GM06990 (cell line): Measurements from ENCODE around the gene GLRX2.

Experiments used
- DNase-seq: peaks from one replicate; pipeline ENCODE4 v3.0.0-alpha.2; 2011; ENCODE audit not compliant: insufficient read length; ENCODE audit errors: extremely low read depth
- H3K27me3 ChIP-seq: replicated peaks from 2 replicates; pipeline ENCODE4 v1.6.0; 2011; ENCODE audit warnings: low read length; ENCODE audit not compliant: control insufficient read depth, insufficient read depth
- H3K36me3 ChIP-seq: 2 replicates; pipeline ENCODE4 v1.5.1; 2011; ENCODE audit warnings: low read length; ENCODE audit not compliant: control insufficient read depth, insufficient read depth
- H3K4me3 ChIP-seq: replicated peaks from 2 replicates; pipeline ENCODE4 v1.5.1; 2011; ENCODE audit warnings: low read depth, mild to moderate bottlenecking, control low read depth, low read length
- TF ChIP-seq, protein P1 (sequence below): IDR thresholded peaks from 2 replicates; pipeline ENCODE4 v1.5.1; 2011; ENCODE audit warnings: low read length, control low read depth, mild to moderate bottlenecking, inconsistent platforms; ENCODE audit not compliant: insufficient read depth, poor library complexity, severe bottlenecking

Gene GLRX2

DNA sequence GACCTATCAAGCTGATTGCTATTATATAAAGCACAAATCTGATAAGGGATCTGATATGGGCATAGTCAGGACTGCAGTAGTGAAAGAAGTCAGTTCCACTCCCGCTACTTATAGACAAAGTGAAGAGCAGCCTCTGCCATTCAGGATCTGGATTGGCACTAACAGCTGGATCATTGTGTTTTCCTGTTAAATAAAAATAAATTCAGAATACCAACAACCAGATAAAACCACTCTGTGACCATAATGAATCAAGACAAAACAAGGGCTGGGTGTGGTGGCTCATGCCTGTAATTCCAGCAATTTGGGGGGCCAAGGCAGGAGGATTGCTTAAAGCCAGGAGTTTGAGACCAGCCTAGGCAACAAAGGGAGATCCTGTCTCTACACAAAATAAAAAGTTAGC lies 5.0 kb upstream of the GLRX2 start:
- TF ChIP-seq, protein P1, sequence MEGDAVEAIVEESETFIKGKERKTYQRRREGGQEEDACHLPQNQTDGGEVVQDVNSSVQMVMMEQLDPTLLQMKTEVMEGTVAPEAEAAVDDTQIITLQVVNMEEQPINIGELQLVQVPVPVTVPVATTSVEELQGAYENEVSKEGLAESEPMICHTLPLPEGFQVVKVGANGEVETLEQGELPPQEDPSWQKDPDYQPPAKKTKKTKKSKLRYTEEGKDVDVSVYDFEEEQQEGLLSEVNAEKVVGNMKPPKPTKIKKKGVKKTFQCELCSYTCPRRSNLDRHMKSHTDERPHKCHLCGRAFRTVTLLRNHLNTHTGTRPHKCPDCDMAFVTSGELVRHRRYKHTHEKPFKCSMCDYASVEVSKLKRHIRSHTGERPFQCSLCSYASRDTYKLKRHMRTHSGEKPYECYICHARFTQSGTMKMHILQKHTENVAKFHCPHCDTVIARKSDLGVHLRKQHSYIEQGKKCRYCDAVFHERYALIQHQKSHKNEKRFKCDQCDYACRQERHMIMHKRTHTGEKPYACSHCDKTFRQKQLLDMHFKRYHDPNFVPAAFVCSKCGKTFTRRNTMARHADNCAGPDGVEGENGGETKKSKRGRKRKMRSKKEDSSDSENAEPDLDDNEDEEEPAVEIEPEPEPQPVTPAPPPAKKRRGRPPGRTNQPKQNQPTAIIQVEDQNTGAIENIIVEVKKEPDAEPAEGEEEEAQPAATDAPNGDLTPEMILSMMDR, result no peak
- Histone ChIP-seq H3K4me3 (no peak overlapping the region), H3K36me3 (no peaks in the 10 kb centered on the region), H3K27me3 (no peaks in the 10 kb centered on the region)
- DNase-seq, result no peak

DNA sequence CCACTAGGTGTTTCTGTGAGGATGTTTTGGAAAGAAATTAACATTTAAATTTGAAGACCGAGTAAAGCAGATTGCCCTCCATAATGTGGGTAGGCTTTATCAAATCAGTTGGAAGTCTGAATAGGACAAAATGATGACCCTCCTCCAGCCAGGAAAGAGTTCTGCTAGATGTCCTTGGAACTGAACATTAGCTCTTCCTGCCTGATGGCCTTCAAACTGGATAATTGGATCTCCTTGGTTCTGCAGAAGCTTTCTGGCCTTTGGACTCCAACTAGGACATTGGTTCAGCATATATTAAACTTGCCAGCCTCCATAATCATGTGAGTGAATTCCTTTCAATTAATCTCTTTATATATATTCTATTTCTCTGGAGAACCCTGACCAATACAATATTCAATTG lies 4.4 kb upstream of the GLRX2 start:
- H3K4me3 ChIP-seq, result no peak overlapping the region
- H3K27me3 ChIP-seq, result no peaks in the 10 kb centered on the region
- no peaks in the 10 kb centered on the region for H3K36me3 ChIP-seq
- no peak for DNase-seq
- TF ChIP-seq, protein P1, result no peak

DNA sequence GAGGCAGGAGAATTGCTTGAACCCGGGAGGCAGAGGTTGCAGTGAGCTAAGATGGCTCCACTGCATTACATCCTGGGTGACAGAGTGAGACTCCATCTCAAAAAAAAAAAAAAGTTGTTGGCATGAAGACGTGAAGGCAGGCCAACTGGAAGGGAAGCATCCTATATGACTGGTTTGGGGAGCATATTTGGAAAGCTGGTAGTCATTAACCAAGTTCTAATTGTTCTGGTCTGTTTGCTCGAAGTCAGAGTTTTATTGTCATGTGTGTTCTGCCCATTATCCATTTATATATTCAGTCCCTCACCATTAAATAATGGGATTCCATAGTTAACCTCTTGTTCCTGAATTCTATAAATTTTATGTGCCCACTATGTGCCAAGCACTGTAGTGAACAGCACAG lies 3.3 kb upstream of the GLRX2 start:
- DNase-seq, result no peak
- TF ChIP-seq, protein P1, result no peak
- no peaks in the 10 kb centered on the region for H3K27me3 ChIP-seq
- H3K4me3 ChIP-seq, result no peak overlapping the region
- no peaks in the 10 kb centered on the region for H3K36me3 ChIP-seq

DNA sequence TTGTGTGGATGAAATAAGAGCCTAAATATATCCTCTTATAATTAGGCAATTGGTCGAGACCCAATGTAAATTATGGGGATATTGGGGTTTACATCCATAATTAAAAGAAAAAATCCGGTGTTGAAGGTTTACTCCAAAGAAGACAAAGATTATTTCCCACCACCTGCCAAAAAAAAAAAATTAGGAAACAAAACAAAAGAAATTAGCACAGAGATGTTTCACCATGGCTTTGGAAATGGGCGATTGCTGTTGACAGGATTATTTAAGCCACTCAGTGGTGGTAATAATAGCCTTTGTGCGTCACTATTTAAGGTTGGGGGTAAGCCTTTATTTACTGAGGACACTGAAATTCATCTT lies 585 bp upstream of the GLRX2 start:
- DNase-seq, result no peak
- TF ChIP-seq, protein P1, result no peak
- H3K36me3 ChIP-seq, result no peaks in the 10 kb centered on the region

DNA sequence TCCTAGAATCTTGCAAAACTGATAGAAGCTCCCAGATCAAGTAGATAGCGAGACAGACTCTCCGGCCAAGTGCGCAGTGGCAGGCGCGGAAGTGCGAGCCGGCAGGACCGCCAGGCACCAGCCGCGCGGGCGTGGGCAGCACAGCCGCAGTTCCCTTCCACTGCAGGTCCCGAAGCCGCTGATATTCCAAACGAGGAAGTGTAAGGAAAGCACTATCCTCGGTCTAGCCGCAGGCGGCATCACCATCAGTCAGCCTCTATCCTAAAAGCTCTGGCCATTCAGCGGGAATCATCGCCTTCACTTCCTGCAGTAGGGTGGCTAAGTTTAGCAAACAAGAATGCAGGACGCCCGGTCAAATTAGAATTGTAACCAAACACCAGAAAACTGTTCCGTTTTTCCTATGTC lies 710 bp downstream of the GLRX2 start:
- Histone ChIP-seq H3K4me3 (peak overlapping the region; percentile 83), H3K27me3 (no peaks in the 10 kb centered on the region), H3K36me3 (no peaks in the 10 kb centered on the region)
- TF ChIP-seq, protein P1, result no peak
- peak; percentile 48 for DNase-seq

More for the DNA sequence above, 585 bp upstream of the GLRX2 start:
- H3K27me3 ChIP-seq, result no peaks in the 10 kb centered on the region
- H3K4me3 ChIP-seq, result peak overlapping the region; percentile 83

DNA sequence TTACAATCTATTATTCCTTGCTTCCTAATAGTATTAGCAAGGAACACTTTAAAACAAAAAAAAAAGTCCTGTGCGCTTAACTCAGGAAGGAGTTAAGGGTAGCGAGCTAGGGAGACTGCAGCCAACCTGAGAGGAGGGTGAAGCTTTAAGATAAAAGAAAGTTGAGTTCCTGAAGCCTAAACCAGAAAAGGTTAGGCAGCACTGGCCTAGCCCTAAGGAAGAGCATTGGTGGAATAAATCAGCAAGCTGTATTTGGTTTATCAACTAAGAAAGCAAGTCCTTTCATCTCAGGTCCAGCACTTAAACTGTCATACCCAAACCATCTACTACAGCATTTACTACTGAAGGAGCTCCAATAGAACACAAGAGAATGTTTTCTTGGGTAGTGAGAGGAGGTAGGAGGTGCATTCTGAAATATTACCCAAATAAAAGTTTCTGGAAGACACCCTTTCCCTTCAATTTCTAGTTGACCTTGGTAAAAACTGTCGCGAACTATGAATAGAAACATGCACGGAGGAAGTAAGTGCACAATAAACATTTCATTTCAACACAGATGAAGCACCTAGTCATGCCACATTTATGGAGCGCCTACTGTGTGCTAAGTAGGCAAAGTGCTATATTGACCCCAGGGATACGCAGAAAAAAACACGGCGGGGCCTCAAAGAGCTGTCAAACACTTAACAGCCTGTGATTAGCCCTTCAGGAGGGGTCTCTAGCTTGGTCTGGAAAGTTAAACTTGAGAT lies 1.3 kb downstream of the GLRX2 start:
- H3K36me3 ChIP-seq, result no peaks in the 10 kb centered on the region
- H3K4me3 ChIP-seq, result peak overlapping the region; percentile 83
- H3K27me3 ChIP-seq, result no peaks in the 10 kb centered on the region
- no peak for DNase-seq
- TF ChIP-seq, protein P1, result no peak
